K562 (cell line): Measurements from ENCODE around the gene PIANP. TPM values are rescaled to one million over a fixed set of nuclear protein-coding genes. Genes with fewer than 3 reads are reported as not detected.

Experiments used
- ATAC-seq: fragments of 200-7000 bp; cut with Tn5 transposase; 3 replicates; pipeline ENCODE4 v1.9.1; 2020; ENCODE audit warnings: moderate library complexity
- BruUV-seq: library from RNA; stranded (reverse); fragments of 400-500 nt; replicated peaks from 2 replicates; lab custom pipeline; 2021; lab: Mats Ljungman, UMichigan
- CTCF ChIA-PET: fragments of 300-600 bp; formaldehyde crosslinking; extraction: SDS; loops from one replicate; lab custom pipeline; 2021; ENCODE audit warnings: low intra/inter-chr PET ratio; lab: Yijun Ruan, JAX
- POLR2A ChIA-PET: fragments of 300-600, 350-650 bp; sonication (Branson Sonifier 250); formaldehyde crosslinking; extraction: SDS; loops from one replicate; lab custom pipeline; 2021; ENCODE audit warnings: antibody characterized with exemption, inconsistent platforms; lab: Yijun Ruan, JAX
- DNase-seq, 4 experiments: peaks; one replicate each; pipeline versions ENCODE4 v3.0.0 to v3.0.0-alpha.2; 2011 to 2018; ENCODE audit warnings: low spot score in 3 of 4, mixed read lengths in 3 of 4; ENCODE audit errors: extremely low read depth in 1 of 4
- FAIRE-seq: peaks from 2 replicates; lab custom pipeline; 2011; peaks lifted over from hg19 to GRCh38; lab: Jason Lieb, UNC
- H2AFZ ChIP-seq: 2 replicates; pipeline ENCODE4 v1.6.0; 2011; ENCODE audit warnings: low read depth, low read length, control low read depth, inconsistent platforms
- H3K27ac ChIP-seq: fragments of 200-600 bp; 3 replicates; pipeline ENCODE4 v1.8.0; 2011; ENCODE audit warnings: low read depth, mild to moderate bottlenecking, control low read depth, inconsistent platforms, low read length, moderate library complexity, mixed read lengths; ENCODE audit errors: extremely low read depth
- H3K27me3 ChIP-seq, 2 experiments: fragments of 300-600 bp in 1 of 2; 2 replicates in 1 of 2; 3 replicates in 1 of 2; pipeline versions ENCODE4 v1.6.0 to v1.8.0; 2011; ENCODE audit warnings: inconsistent platforms in 2 of 2, low read length in 2 of 2, mild to moderate bottlenecking in 1 of 2, mixed read lengths in 1 of 2, moderate library complexity in 1 of 2; ENCODE audit not compliant: control insufficient read depth in 2 of 2, insufficient read depth in 2 of 2
- H3K36me3 ChIP-seq: fragments of 300-600 bp; 3 replicates; pipeline ENCODE4 v1.8.0; 2011; ENCODE audit warnings: mild to moderate bottlenecking, low read length, inconsistent platforms; ENCODE audit not compliant: control insufficient read depth, insufficient read depth
- H3K4me1 ChIP-seq, 2 experiments: fragments of 200-600 bp in 1 of 2; replicated peaks in 1 of 2; 2 replicates in 1 of 2; 3 replicates in 1 of 2; pipeline versions ENCODE4 v1.5.1 to v1.8.0; 2011; ENCODE audit warnings: inconsistent platforms in 2 of 2, low read length in 2 of 2, mild to moderate bottlenecking in 1 of 2, mixed read lengths in 1 of 2, moderate library complexity in 1 of 2; ENCODE audit not compliant: control insufficient read depth in 2 of 2, insufficient read depth in 2 of 2
- H3K4me2 ChIP-seq: 2 replicates; pipeline ENCODE4 v1.6.1; 2011; ENCODE audit warnings: low read length, control low read depth, inconsistent platforms, mixed read lengths; ENCODE audit not compliant: insufficient read depth
- H3K4me3 ChIP-seq: fragments of 200-600 bp; sonication (generic), shearing (Covaris generic); 2 replicates; pipeline ENCODE4 v1.5.1; 2016; ENCODE audit warnings: control low read depth, inconsistent platforms
- H3K79me2 ChIP-seq: fragments of 200-600 bp; 3 replicates; pipeline ENCODE4 v1.8.0; 2011; ENCODE audit warnings: low read length, inconsistent platforms; ENCODE audit not compliant: control insufficient read depth, insufficient read depth
- H3K9ac ChIP-seq, 2 experiments: 2 replicates each; pipeline versions ENCODE4 v1.6.0 to v1.6.1; 2011; ENCODE audit warnings: low read depth in 2 of 2, low read length in 2 of 2, control low read depth in 1 of 2, inconsistent platforms in 1 of 2, mild to moderate bottlenecking in 1 of 2, mixed read lengths in 1 of 2; ENCODE audit not compliant: insufficient read depth in 1 of 2
- H3K9me1 ChIP-seq: one replicate; pipeline ENCODE4 v1.6.0; 2011; ENCODE audit warnings: inconsistent platforms, mild to moderate bottlenecking, low read length, moderate library complexity; ENCODE audit not compliant: control insufficient read depth, insufficient read depth
- H3K9me3 ChIP-seq: replicated peaks from 2 replicates; pipeline ENCODE4 v1.5.1; 2011; ENCODE audit warnings: low read depth, low read length, inconsistent platforms; ENCODE audit not compliant: control insufficient read depth, insufficient read depth
- H4K20me1 ChIP-seq: replicated peaks from 2 replicates; pipeline ENCODE4 v1.6.1; 2011; ENCODE audit warnings: low read length, inconsistent platforms, mixed read lengths; ENCODE audit not compliant: control insufficient read depth, insufficient read depth
- CREB1 ChIP-seq, 2 experiments: sonication (generic) in 1 of 2; formaldehyde crosslinking in 1 of 2; IDR thresholded peaks; 2 replicates each; pipeline versions ENCODE4 v1.6.1 to v1.8.0; 2012 to 2022; ENCODE audit warnings: inconsistent platforms in 1 of 2, mild to moderate bottlenecking in 1 of 2, missing genetic modification reagents in 1 of 2, moderate library complexity in 1 of 2
- JUND ChIP-seq, 2 experiments: IDR thresholded peaks; 2 replicates in 1 of 2; 3 replicates in 1 of 2; pipeline ENCODE4 v1.6.1; 2011; ENCODE audit warnings: borderline replicate concordance in 2 of 2, low read depth in 2 of 2, low read length in 2 of 2, improper control_type of control experiment in 1 of 2, missing biosample characterization in 1 of 2, missing genetic modification characterization in 1 of 2, missing genetic modification reagents in 1 of 2
- ZFPM2 ChIP-seq: fragments of 250-450 bp; sonication (Bioruptor Pico); IDR thresholded peaks from 2 replicates; pipeline ENCODE4 v1.5.1; 2022; ENCODE audit warnings: mild to moderate bottlenecking
- WGBS: fragments of 100-300 bp; shearing (Covaris generic); methylation state at CpG from one replicate; pipeline ENCODE4 v1.1.6; 2016; ENCODE audit warnings: low coverage, mixed read lengths; ENCODE audit not compliant: insufficient coverage; ENCODE audit errors: missing lambda C conversion rate; 5-methylcytosine and 5-hydroxymethylcytosine counted together
- in situ Hi-C: fragments of 300-500 bp; cut with MboI; formaldehyde crosslinking; loops from 4 replicates; pipeline ENCODE4 v1.15.0; 2018; ENCODE audit warnings: inconsistent platforms, mixed read lengths
- intact Hi-C: fragments of 100-400 bp; cut with micrococcal nuclease; formaldehyde crosslinking; loops from 2 replicates; pipeline ENCODE4 v1.14.2; 2022
- polyA plus RNA-seq, 8 experiments: library from polyadenylated mRNA; depleted of rRNA in 4 of 8; stranded (reverse) in 5 of 8; unstranded in 3 of 8; fragments of >200 nt; fragmentation: Nextera tagmentation in 2 of 8; fragmentation: Illumina TruSeq in 1 of 8; extraction: Ambion mirVana in 2 of 8; extraction: Trizol in 1 of 8; gene quantifications; 2 replicates each; pipeline versions ENCODE4 v1.2.1 to v1.2.3, GENCODE V29; 2011 to 2014; ENCODE audit warnings: inconsistent platforms in 1 of 8, missing spikeins in 1 of 8
- total RNA-seq, 7 experiments: library from RNA; depleted of rRNA in 6 of 7; stranded (reverse); fragments of >200 nt in 6 of 7; fragmentation: Illumina TruSeq in 2 of 7; extraction: Trizol in 2 of 7; gene quantifications; 2 replicates each; pipeline versions ENCODE4 v1.2.1 to v1.2.3, GENCODE V29; 2011 to 2021; ENCODE audit warnings: low replicate concordance in 1 of 7
- TF ChIP-seq, protein P1 (sequence below): IDR thresholded peaks from 2 replicates; pipeline ENCODE4 v1.6.1; 2011; ENCODE audit not compliant: insufficient read length; ENCODE audit errors: extremely low read depth
- TF ChIP-seq, protein P2 (sequence below): fragments of 250-450 bp; sonication (Bioruptor Pico); IDR thresholded peaks from 2 replicates; pipeline ENCODE4 v1.5.0; 2021; ENCODE audit warnings: mild to moderate bottlenecking, moderate library complexity
- TF ChIP-seq, protein P3 (sequence below): fragments of 200-800 bp; sonication (Bioruptor generic); IDR thresholded peaks from 2 replicates; pipeline ENCODE4 v1.6.1; 2016; ENCODE audit warnings: missing genetic modification characterization, missing compliant biosample characterization
- TF ChIP-seq, protein P4 (sequence below): IDR thresholded peaks from 2 replicates; pipeline ENCODE4 v1.6.1; 2014; ENCODE audit warnings: antibody characterized with exemption

PIANP gene
- total and polyA plus RNA-seq, 9 of the 15 experiments (the other 6 are each of a cell fraction or from before 2014, with no cell fraction given), result 0.07 TPM; not detected in 8

DNA sequence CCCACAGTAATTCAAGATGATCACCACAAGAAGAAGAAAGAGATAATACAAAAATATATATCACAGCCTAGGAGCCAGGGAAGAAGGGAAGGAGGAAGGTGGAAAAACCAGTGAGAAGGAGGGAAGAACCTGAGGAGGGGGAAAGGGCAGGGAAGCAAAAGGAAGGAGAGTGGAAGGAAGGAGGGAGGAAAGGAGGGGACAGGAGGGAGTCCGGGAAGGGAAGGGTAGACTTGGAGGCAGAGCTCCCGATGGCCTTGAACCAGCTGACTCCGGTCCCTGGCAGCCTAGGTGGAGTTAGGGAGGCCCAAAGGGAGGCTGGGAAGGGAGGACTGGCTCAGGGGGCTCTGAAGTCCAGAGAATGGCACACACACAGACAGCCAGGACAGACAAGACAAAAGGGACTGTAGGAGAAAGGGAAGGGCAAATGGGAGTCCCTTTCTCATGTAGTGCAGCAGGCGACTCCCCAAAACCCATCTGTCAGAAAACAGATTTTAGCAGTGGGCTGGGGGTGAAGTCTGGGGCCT lies 6.7 kb downstream of the PIANP start:
- POLR2A ChIA-PET, result interaction anchor here (1.0 kb wide), 1 partner anchor 81 kb away, joined by 3 read pairs; no protein-coding TSS in a partner anchor
- TF ChIP-seq, protein P1, sequence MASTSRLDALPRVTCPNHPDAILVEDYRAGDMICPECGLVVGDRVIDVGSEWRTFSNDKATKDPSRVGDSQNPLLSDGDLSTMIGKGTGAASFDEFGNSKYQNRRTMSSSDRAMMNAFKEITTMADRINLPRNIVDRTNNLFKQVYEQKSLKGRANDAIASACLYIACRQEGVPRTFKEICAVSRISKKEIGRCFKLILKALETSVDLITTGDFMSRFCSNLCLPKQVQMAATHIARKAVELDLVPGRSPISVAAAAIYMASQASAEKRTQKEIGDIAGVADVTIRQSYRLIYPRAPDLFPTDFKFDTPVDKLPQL, result no peak
- TF ChIP-seq ZFPM2 (CRISPR knock-in tag) (no peak), JUND (IDR thresholded peaks at IDR 0.05; ENCODE audit: borderline replicate concordance, low read depth, low read length) (no peak), JUND (tag; IDR thresholded peaks at IDR 0.05; ENCODE audit: borderline replicate concordance, low read depth, low read length) (no peak), CREB1 (IDR thresholded peaks at IDR 0.05) (no peak), CREB1 (CRISPR knock-in tag; IDR thresholded peaks at IDR 0.05) (no peak)
- TF ChIP-seq, protein P2, sequence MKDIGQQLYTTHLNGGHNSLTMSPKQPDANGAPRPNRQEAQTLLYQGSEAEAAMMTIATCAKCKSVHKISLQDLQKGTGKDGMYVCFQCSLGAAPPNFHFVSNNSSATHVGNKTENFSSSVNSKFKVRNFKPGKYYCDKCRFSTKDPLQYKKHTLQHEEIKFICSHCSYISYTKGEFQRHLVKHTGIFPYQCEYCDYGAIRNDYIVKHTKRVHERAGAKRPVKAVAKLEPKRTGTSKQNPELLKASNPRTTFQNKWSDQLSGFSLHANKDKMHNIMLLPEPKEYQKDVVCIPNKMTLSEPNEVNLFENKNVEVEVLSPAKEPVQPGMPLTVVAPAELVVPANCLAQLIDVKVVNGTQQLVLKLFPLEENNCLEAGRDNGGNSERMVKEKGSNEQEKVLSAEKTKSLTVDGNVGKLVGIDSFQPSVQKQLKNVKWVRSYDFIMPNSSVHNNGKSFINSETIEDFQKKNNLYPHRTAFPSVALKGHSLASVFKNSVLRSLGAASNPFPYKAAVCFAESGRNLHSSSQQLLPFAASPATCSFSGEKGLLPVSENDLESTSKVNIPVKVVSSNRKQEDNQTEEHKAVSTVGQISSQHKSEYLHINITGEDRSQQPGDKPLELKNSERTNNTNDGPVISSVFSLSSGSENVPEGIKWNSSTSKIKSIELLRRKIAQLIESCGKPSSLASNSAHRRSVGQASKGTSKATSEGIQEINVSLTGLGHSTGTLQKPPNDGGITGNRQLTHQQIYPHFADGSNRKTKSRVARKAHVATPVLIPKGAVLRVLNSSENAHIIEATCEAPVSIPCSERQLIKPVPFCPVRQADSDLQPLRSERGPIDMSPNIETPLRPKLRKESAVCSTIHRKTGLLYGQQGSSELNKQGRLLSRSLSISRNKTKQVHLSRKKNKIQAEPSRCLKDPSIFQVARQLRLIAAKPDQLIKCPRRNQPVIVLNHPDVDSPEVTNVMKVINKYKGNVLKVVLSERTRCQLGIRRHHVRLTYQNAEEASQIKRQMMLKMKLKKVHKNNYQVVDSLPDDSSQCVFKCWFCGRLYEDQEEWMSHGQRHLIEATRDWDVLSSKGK (CRISPR knock-in tag), result no peak
- TF ChIP-seq, protein P3, sequence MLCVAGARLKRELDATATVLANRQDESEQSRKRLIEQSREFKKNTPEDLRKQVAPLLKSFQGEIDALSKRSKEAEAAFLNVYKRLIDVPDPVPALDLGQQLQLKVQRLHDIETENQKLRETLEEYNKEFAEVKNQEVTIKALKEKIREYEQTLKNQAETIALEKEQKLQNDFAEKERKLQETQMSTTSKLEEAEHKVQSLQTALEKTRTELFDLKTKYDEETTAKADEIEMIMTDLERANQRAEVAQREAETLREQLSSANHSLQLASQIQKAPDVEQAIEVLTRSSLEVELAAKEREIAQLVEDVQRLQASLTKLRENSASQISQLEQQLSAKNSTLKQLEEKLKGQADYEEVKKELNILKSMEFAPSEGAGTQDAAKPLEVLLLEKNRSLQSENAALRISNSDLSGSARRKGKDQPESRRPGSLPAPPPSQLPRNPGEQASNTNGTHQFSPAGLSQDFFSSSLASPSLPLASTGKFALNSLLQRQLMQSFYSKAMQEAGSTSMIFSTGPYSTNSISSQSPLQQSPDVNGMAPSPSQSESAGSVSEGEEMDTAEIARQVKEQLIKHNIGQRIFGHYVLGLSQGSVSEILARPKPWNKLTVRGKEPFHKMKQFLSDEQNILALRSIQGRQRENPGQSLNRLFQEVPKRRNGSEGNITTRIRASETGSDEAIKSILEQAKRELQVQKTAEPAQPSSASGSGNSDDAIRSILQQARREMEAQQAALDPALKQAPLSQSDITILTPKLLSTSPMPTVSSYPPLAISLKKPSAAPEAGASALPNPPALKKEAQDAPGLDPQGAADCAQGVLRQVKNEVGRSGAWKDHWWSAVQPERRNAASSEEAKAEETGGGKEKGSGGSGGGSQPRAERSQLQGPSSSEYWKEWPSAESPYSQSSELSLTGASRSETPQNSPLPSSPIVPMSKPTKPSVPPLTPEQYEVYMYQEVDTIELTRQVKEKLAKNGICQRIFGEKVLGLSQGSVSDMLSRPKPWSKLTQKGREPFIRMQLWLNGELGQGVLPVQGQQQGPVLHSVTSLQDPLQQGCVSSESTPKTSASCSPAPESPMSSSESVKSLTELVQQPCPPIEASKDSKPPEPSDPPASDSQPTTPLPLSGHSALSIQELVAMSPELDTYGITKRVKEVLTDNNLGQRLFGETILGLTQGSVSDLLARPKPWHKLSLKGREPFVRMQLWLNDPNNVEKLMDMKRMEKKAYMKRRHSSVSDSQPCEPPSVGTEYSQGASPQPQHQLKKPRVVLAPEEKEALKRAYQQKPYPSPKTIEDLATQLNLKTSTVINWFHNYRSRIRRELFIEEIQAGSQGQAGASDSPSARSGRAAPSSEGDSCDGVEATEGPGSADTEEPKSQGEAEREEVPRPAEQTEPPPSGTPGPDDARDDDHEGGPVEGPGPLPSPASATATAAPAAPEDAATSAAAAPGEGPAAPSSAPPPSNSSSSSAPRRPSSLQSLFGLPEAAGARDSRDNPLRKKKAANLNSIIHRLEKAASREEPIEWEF (CRISPR knock-in tag), result no peak
- TF ChIP-seq, protein P4, sequence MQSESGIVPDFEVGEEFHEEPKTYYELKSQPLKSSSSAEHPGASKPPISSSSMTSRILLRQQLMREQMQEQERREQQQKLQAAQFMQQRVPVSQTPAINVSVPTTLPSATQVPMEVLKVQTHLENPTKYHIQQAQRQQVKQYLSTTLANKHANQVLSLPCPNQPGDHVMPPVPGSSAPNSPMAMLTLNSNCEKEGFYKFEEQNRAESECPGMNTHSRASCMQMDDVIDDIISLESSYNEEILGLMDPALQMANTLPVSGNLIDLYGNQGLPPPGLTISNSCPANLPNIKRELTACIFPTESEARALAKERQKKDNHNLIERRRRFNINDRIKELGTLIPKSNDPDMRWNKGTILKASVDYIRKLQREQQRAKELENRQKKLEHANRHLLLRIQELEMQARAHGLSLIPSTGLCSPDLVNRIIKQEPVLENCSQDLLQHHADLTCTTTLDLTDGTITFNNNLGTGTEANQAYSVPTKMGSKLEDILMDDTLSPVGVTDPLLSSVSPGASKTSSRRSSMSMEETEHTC, result no peak

More for the DNA sequence above, 6.7 kb downstream of the PIANP start:
- BruUV-seq, result no TSS peak
- no peaks in the 10 kb centered on the region for H3K9me3 ChIP-seq
- H3K27me3 ChIP-seq, result peaks cover 0 to 3% of the 10 kb centered on the region in 2 experiments; a peak in 2 of 5 replicates
- peaks cover 0 to 14% of the 10 kb centered on the region in 2 experiments; a peak in 2 of 5 replicates for H3K4me1 ChIP-seq
- in situ Hi-C loops (no loop called here), intact Hi-C loops (no loop called here)
- no peaks in the 10 kb centered on the region for H3K9me1 ChIP-seq
- no peak for FAIRE-seq
- CTCF ChIA-PET, result no interaction called here
- no peak overlapping the region for H2AFZ ChIP-seq
- no peak for DNase-seq
- no peak for ATAC-seq
- no peak overlapping the region for H3K4me2 ChIP-seq
- WGBS, result 14% methylated on average over 1 of the region's 4 CpGs
- H3K79me2 ChIP-seq, result peaks cover 12% of the 10 kb centered on the region
- no peaks in the 10 kb centered on the region for H3K36me3 ChIP-seq
- no peak overlapping the region for H3K27ac ChIP-seq
- H4K20me1 ChIP-seq, result no peaks in the 10 kb centered on the region
- no peak overlapping the region for H3K4me3 ChIP-seq
- peak overlapping the region in 1 of 2 experiments; percentile 71; a peak in 2 of 4 replicates for H3K9ac ChIP-seq
